Spleen (tissue), 11 donors: ENCODE data around the gene FAM216A. TPM values are rescaled to one million over a fixed set of nuclear protein-coding genes. Genes with fewer than 3 reads are reported as not detected.
"Not testable (repeated sequence)": the region's sequence is repeated elsewhere in the genome, so short reads cannot be mapped to it uniquely, and the experiment has no call there.

ENCODE experiments used
- DNase-seq: peaks from one replicate; pipeline ENCODE4 v3.0.0-alpha.2; 2020
- H3K27ac ChIP-seq, 8 donors: fragments of 200-600 bp; sonication (generic) in 7 of 8; 1 replicate in 4 of 8; 2 replicates in 4 of 8; pipeline versions ENCODE4 v1.5.0 to v1.8.0; 2016 to 2021; ENCODE audit warnings: inconsistent platforms in 4 of 8, mild to moderate bottlenecking in 4 of 8, moderate library complexity in 1 of 8
- H3K27me3 ChIP-seq, 7 donors: fragments of 200-600 bp; sonication (generic) in 6 of 7; replicated peaks in 1 of 7; 1 replicate in 4 of 7; 2 replicates in 3 of 7; pipeline versions ENCODE4 v1.5.0 to v1.8.0; 2016 to 2021; ENCODE audit warnings: inconsistent platforms in 3 of 7, mild to moderate bottlenecking in 1 of 7
- H3K36me3 ChIP-seq, 6 donors: fragments of 200-600 bp; sonication (generic) in 5 of 6; 1 replicate in 4 of 6; 2 replicates in 2 of 6; pipeline versions ENCODE4 v1.5.0 to v1.8.0; 2016 to 2021; ENCODE audit warnings: inconsistent platforms in 2 of 6
- H3K4me1 ChIP-seq, 6 donors: fragments of 200-600 bp; sonication (generic) in 5 of 6; 1 replicate in 3 of 6; 2 replicates in 3 of 6; pipeline versions ENCODE4 v1.5.0 to v1.8.0; 2016 to 2021; ENCODE audit warnings: inconsistent platforms in 3 of 6
- H3K4me3 ChIP-seq, 8 donors: fragments of 200-600 bp; sonication (generic) in 7 of 8; 1 replicate in 4 of 8; 2 replicates in 4 of 8; pipeline versions ENCODE4 v1.5.0 to v1.8.0; 2016 to 2021; ENCODE audit warnings: inconsistent platforms in 4 of 8, mild to moderate bottlenecking in 4 of 8, moderate library complexity in 2 of 8
- H3K9me3 ChIP-seq, 8 donors: fragments of 200-600 bp; sonication (generic) in 7 of 8; 1 replicate in 4 of 8; 2 replicates in 4 of 8; pipeline versions ENCODE4 v1.5.0 to v1.8.0; 2016 to 2021; ENCODE audit warnings: inconsistent platforms in 4 of 8
- CTCF ChIP-seq, 11 experiments: fragments of 200-600 bp in 7 of 11; fragments of 450-650 bp in 4 of 11; sonication (generic) in 4 of 11; IDR thresholded peaks in 8 of 11; conservative IDR thresholded peaks in 3 of 11; 1 replicate in 7 of 11; 2 replicates in 4 of 11; pipeline versions ENCODE4 v1.4.0 to v1.8.0; 2016 to 2021; ENCODE audit warnings: antibody characterized with exemption in 11 of 11, inconsistent platforms in 4 of 11, mild to moderate bottlenecking in 1 of 11
- POLR2A ChIP-seq, 3 donors: fragments of 450-650 bp; IDR thresholded peaks; one replicate each; pipeline ENCODE4 v1.5.1; 2017; ENCODE audit warnings: antibody characterized with exemption in 3 of 3, mild to moderate bottlenecking in 1 of 3
- POLR2AphosphoS5 ChIP-seq, 3 donors: sonication (generic); formaldehyde crosslinking; IDR thresholded peaks; one replicate each; pipeline ENCODE4 v1.5.1; 2017; ENCODE audit warnings: antibody characterized with exemption in 3 of 3
- WGBS, 5 donors: extraction: QIAGEN DNeasy Blood & Tissue Kit in 3 of 5; methylation state at CpG; one replicate each; pipeline versions ENCODE4 v1.1.5 to v1.1.7; 2013 to 2018; 5-methylcytosine and 5-hydroxymethylcytosine counted together
- intact Hi-C: fragments of 100-400 bp; cut with DNase I; formaldehyde crosslinking; loops from one replicate; pipeline ENCODE4 v1.15.0; 2023; ENCODE audit warnings: low total_unique reads
- polyA plus RNA-seq, 3 donors: library from polyadenylated mRNA; stranded (reverse); fragments of 200-250 nt; gene quantifications; one replicate each; pipeline ENCODE4 v1.2.1, GENCODE V29; 2013
- total RNA-seq, 7 donors: library from RNA; depleted of rRNA in 3 of 7; stranded (reverse); fragments of >200 nt in 3 of 7; fragmentation: NEBNext Ultra II Directional in 4 of 7; extraction: Animal tissue kit (Norgen Biotek cat#: 25700) in 4 of 7; gene quantifications; one replicate each; pipeline versions ENCODE4 v1.1.0 to v1.2.1, GENCODE V29; 2016 to 2021
- donor health status: healthy with polysubstance abuse.
- donor health status: DM: no; HTN: no; CAD: no; lungs with moderate emphysema.
- donor health status: DM: no; HTN: no; CAD: no.
- donor health status: Bipolar disorder and iron deficiency.
- donor health status: healthy.
- donor health status: DM: no; HTN: no; CAD: no.
- donor health status: DM: yes; HTN: yes; CAD: no.

The FAM216A gene
- total and polyA plus RNA-seq, 10 donors: 6.9 to 19.4 (median 9.9) TPM

- Histone ChIP-seq H3K9me3 (no peaks in the 10 kb centered on the region), H3K4me1 (peaks cover 4 to 72% (median 48%) of the 10 kb centered on the region in 6 donors), H3K27me3 (no peaks in the 10 kb centered on the region), H3K27ac (no peak overlapping the region), H3K4me3 (no peak overlapping the region), H3K36me3 (peaks cover 0 to 53% (median 13%) of the 10 kb centered on the region in 6 donors)
- DNase-seq: no peak
- intact Hi-C loops: loop anchor here (5.0 to 10.0 kb wide), 2 partner anchors 51 to 149 kb away; partner anchors contain the start of genes RAD9B and VPS29
- TF ChIP-seq POLR2A (IDR thresholded peaks at IDR 0.05) (no peak), CTCF (IDR thresholded peaks at IDR 0.05 in 8 of 11, conservative IDR thresholded peaks at IDR 0.05 in 3 of 11) (no peak), POLR2AphosphoS5 (IDR thresholded peaks at IDR 0.05) (no peak)
- whole genome bisulfite sequencing, 5 donors: 78 to 96% (median 88%) methylated on average over 4 of the region's 4 CpGs
These were observed 14.9 kb upstream of the FAM216A start for GRCh38 chr12:110453569-110454296.

- intact Hi-C loops: loop anchor here (10.0 kb wide), 1 partner anchor 46 kb away; the partner anchor contains the start of genes RAD9B and VPS29
- Histone ChIP-seq H3K4me3 (no peak overlapping the region), H3K9me3 (no peaks in the 10 kb centered on the region), H3K27me3 (no peaks in the 10 kb centered on the region), H3K27ac (no peak overlapping the region), H3K4me1 (peaks cover 0 to 51% (median 31%) of the 10 kb centered on the region in 6 donors), H3K36me3 (peaks cover 0 to 82% (median 27%) of the 10 kb centered on the region in 6 donors)
- TF ChIP-seq POLR2AphosphoS5 (IDR thresholded peaks at IDR 0.05) (no peak), POLR2A (IDR thresholded peaks at IDR 0.05) (no peak), CTCF (IDR thresholded peaks at IDR 0.05 in 8 of 11, conservative IDR thresholded peaks at IDR 0.05 in 3 of 11) (no peak)
- DNase-seq: no peak
- 92 to 97% (median 96%) methylated on average over 4 of the region's 4 CpGs for WGBS, 5 donors
These were observed 9.9 kb upstream of the FAM216A start for GRCh38 chr12:110458756-110459155.

GRCh38 chr12:110461189-110461588, 7.5 kb upstream of the FAM216A start:
- intact Hi-C loops, H3K27ac ChIP-seq, H3K4me3 ChIP-seq, DNase-seq, H3K27me3 ChIP-seq, H3K9me3 ChIP-seq: not testable (repeated sequence)
- WGBS, 5 donors: 91 to 94% (median 93%) methylated on average over 5 of the region's 5 CpGs
- peaks cover 0 to 79% (median 36%) of the 10 kb centered on the region in 6 donors for H3K36me3 ChIP-seq
- H3K4me1 ChIP-seq: peaks cover 0 to 39% (median 24%) of the 10 kb centered on the region in 6 donors

GRCh38 chr12:110465024-110465423, 3.6 kb upstream of the FAM216A start:
- no peaks in the 10 kb centered on the region for H3K9me3 ChIP-seq
- H3K27me3 ChIP-seq: no peaks in the 10 kb centered on the region
- WGBS, 5 donors: 91 to 100% (median 93%) methylated on average over 1 to 2 of the region's 2 CpGs
- intact Hi-C loops: no loop called here
- no peak overlapping the region for H3K27ac ChIP-seq
- TF ChIP-seq POLR2AphosphoS5 (IDR thresholded peaks at IDR 0.05): no peak
- no peak for TF ChIP-seq POLR2A (IDR thresholded peaks at IDR 0.05)
- no peak for TF ChIP-seq CTCF (IDR thresholded peaks at IDR 0.05 in 8 of 11, conservative IDR thresholded peaks at IDR 0.05 in 3 of 11)
- peaks cover 0 to 55% (median 23%) of the 10 kb centered on the region in 6 donors for H3K36me3 ChIP-seq
- no peak for DNase-seq
- no peak overlapping the region for H3K4me3 ChIP-seq
- peaks cover 19 to 46% (median 33%) of the 10 kb centered on the region in 6 donors for H3K4me1 ChIP-seq

GRCh38 chr12:110465765-110466164, 2.9 kb upstream of the FAM216A start:
- H3K27me3 ChIP-seq, H3K4me3 ChIP-seq, DNase-seq, intact Hi-C loops, H3K27ac ChIP-seq, H3K9me3 ChIP-seq: not testable (repeated sequence)
- 89 to 96% (median 95%) methylated on average over 11 of the region's 11 CpGs for WGBS, 5 donors
- H3K36me3 ChIP-seq: peaks cover 0 to 48% (median 21%) of the 10 kb centered on the region in 6 donors
- peaks cover 19 to 50% (median 33%) of the 10 kb centered on the region in 6 donors for H3K4me1 ChIP-seq
